HepG2 (cell line): ENCODE data around the gene TEKT2. TPM values are rescaled to one million over a fixed set of nuclear protein-coding genes. Genes with fewer than 3 reads are reported as not detected.

Experiments used
- FOXP4 ChIP-seq: sonication (generic); formaldehyde crosslinking; IDR thresholded peaks from 2 replicates; pipeline ENCODE4 v1.4.0; 2020; ENCODE audit warnings: missing genetic modification reagents
- KDM4B ChIP-seq: sonication (generic); formaldehyde crosslinking; IDR thresholded peaks from 2 replicates; pipeline ENCODE4 v1.4.0; 2020; ENCODE audit warnings: missing genetic modification reagents
- KMT2B ChIP-seq: IDR thresholded peaks from 2 replicates; pipeline ENCODE4 v1.6.1; 2016; ENCODE audit warnings: missing genetic modification reagents, missing compliant biosample characterization
- MAFF ChIP-seq: IDR thresholded peaks from 2 replicates; pipeline ENCODE4 v1.6.1; 2011; ENCODE audit warnings: low read depth, low read length, improper control_type of control experiment
- NKX3-1 ChIP-seq: sonication (generic); formaldehyde crosslinking; IDR thresholded peaks from 2 replicates; pipeline ENCODE4 v1.5.0; 2020; ENCODE audit warnings: missing genetic modification reagents
- SALL2 ChIP-seq: sonication (generic); formaldehyde crosslinking; IDR thresholded peaks from 2 replicates; pipeline ENCODE4 v1.8.1; 2023; ENCODE audit warnings: mild to moderate bottlenecking, missing genetic modification reagents, inconsistent platforms
- SP1 ChIP-seq, 2 experiments: fragments of 450-650 bp in 1 of 2; sonication (generic) in 1 of 2; formaldehyde crosslinking in 1 of 2; IDR thresholded peaks; 2 replicates each; pipeline versions ENCODE4 v1.4.0 to v1.6.1; 2016 to 2020; ENCODE audit warnings: missing genetic modification reagents in 1 of 2
- ZBTB38 ChIP-seq: sonication (generic); formaldehyde crosslinking; IDR thresholded peaks from 2 replicates; pipeline ENCODE4 v1.5.1; 2020; ENCODE audit warnings: mild to moderate bottlenecking, missing genetic modification reagents
- ZNF136 ChIP-seq: sonication (generic); formaldehyde crosslinking; IDR thresholded peaks from 2 replicates; pipeline ENCODE4 v1.8.1; 2022; ENCODE audit warnings: low read depth, mild to moderate bottlenecking, moderate library complexity, missing genetic modification reagents
- ZNF367 ChIP-seq: sonication (generic); formaldehyde crosslinking; IDR thresholded peaks from 2 replicates; pipeline ENCODE4 v1.4.0; 2020; ENCODE audit warnings: missing genetic modification reagents, borderline replicate concordance
- ZNF558 ChIP-seq: sonication (generic); formaldehyde crosslinking; IDR thresholded peaks from 2 replicates; pipeline ENCODE4 v1.9.0; 2022; ENCODE audit warnings: mild to moderate bottlenecking, missing genetic modification reagents, borderline replicate concordance
- ZNF598 ChIP-seq: sonication (generic); formaldehyde crosslinking; IDR thresholded peaks from 2 replicates; pipeline ENCODE4 v1.5.1; 2020; ENCODE audit warnings: mild to moderate bottlenecking, missing genetic modification reagents, borderline replicate concordance
- ZNF619 ChIP-seq: sonication (generic); formaldehyde crosslinking; IDR thresholded peaks from 2 replicates; pipeline ENCODE4 v1.4.0; 2020; ENCODE audit warnings: mild to moderate bottlenecking, missing genetic modification reagents
- ZNF768 ChIP-seq: sonication (generic); formaldehyde crosslinking; IDR thresholded peaks from 2 replicates; pipeline ENCODE4 v1.4.0; 2020; ENCODE audit warnings: missing genetic modification reagents
- ZSCAN25 ChIP-seq: sonication (generic); formaldehyde crosslinking; IDR thresholded peaks from 2 replicates; pipeline ENCODE4 v1.8.0; 2022; ENCODE audit warnings: mild to moderate bottlenecking, missing genetic modification reagents
- polyA plus RNA-seq, 8 experiments: library from polyadenylated mRNA; depleted of rRNA in 3 of 8; stranded (reverse) in 7 of 8; unstranded in 1 of 8; fragments of >200 nt; fragmentation: Illumina TruSeq in 4 of 8; extraction: Trizol in 4 of 8; gene quantifications; 2 replicates each; pipeline versions ENCODE4 v1.2.1 to v1.2.3, GENCODE V29; 2011 to 2016; ENCODE audit warnings: low read depth in 4 of 8, missing spikeins in 1 of 8, mixed read lengths in 1 of 8; ENCODE audit not compliant: insufficient read depth in 1 of 8
- total RNA-seq, 5 experiments: library from RNA; depleted of rRNA; stranded (reverse); fragments of >200 nt; fragmentation: Illumina TruSeq; extraction: Trizol; gene quantifications; 2 replicates each; pipeline ENCODE4 v1.2.3, GENCODE V29; 2016; ENCODE audit warnings: low read depth in 1 of 5
- TF ChIP-seq, protein P1 (sequence below): sonication (generic); formaldehyde crosslinking; IDR thresholded peaks from 2 replicates; pipeline ENCODE4 v1.8.1; 2023; ENCODE audit warnings: mild to moderate bottlenecking, missing genetic modification reagents
- TF ChIP-seq, protein P2 (sequence below): sonication (generic); formaldehyde crosslinking; IDR thresholded peaks from 2 replicates; pipeline ENCODE4 v1.4.0; 2020; ENCODE audit warnings: missing genetic modification reagents
- TF ChIP-seq, protein P3 (sequence below): sonication (generic); formaldehyde crosslinking; IDR thresholded peaks from 2 replicates; pipeline ENCODE4 v1.4.0; 2020; ENCODE audit warnings: missing genetic modification reagents; ENCODE audit errors: not compliant biosample characterization
- TF ChIP-seq, protein P4 (sequence below): conservative IDR thresholded peaks from 2 replicates; pipeline ENCODE4 v1.6.1; 2018; ENCODE audit warnings: missing genetic modification reagents
- TF ChIP-seq, protein P5 (sequence below): fragments of 450-650 bp; IDR thresholded peaks from 2 replicates; pipeline ENCODE4 v1.6.1; 2016

The TEKT2 gene
- total and polyA plus RNA-seq, 2 of the 13 experiments (the other 11 are each of a cell fraction or from before 2014, with no cell fraction given), result 0.31 to 0.38 TPM

GRCh38 chr1:36099681-36100341 lies 15.9 kb downstream of the TEKT2 start (continued):
- TF ChIP-seq MAFF (no peak), ZSCAN25 (CRISPR knock-in tag) (peak; percentile 84), FOXP4 (CRISPR knock-in tag) (no peak), ZNF619 (CRISPR knock-in tag) (no peak), ZNF136 (CRISPR knock-in tag) (no peak), ZNF768 (CRISPR knock-in tag) (peak; percentile 57; the same call in 1 of the 2 replicates), ZBTB38 (CRISPR knock-in tag) (no peak; the same call in 1 of the 2 replicates), NKX3-1 (CRISPR knock-in tag) (no peak), KDM4B (no peak), ZNF558 (CRISPR knock-in tag) (no peak), SP1 (IDR thresholded peaks at IDR 0.05) (no peak), SP1 (CRISPR knock-in tag; IDR thresholded peaks at IDR 0.05) (0 out of 2 replicates have a peak, but pooled peaks have one; percentile 20), ZNF367 (CRISPR knock-in tag) (0 out of 2 replicates have a peak, but pooled peaks have one; percentile 42), ZNF598 (CRISPR knock-in tag) (0 out of 2 replicates have a peak, but pooled peaks have one; percentile 47), KMT2B (CRISPR knock-in tag) (0 out of 2 replicates have a peak, but pooled peaks have one; percentile 32), SALL2 (CRISPR knock-in tag) (no peak)
- TF ChIP-seq, protein P1, sequence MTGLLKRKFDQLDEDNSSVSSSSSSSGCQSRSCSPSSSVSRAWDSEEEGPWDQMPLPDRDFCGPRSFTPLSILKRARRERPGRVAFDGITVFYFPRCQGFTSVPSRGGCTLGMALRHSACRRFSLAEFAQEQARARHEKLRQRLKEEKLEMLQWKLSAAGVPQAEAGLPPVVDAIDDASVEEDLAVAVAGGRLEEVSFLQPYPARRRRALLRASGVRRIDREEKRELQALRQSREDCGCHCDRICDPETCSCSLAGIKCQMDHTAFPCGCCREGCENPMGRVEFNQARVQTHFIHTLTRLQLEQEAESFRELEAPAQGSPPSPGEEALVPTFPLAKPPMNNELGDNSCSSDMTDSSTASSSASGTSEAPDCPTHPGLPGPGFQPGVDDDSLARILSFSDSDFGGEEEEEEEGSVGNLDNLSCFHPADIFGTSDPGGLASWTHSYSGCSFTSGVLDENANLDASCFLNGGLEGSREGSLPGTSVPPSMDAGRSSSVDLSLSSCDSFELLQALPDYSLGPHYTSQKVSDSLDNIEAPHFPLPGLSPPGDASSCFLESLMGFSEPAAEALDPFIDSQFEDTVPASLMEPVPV (CRISPR knock-in tag), result no peak
- TF ChIP-seq, protein P2, sequence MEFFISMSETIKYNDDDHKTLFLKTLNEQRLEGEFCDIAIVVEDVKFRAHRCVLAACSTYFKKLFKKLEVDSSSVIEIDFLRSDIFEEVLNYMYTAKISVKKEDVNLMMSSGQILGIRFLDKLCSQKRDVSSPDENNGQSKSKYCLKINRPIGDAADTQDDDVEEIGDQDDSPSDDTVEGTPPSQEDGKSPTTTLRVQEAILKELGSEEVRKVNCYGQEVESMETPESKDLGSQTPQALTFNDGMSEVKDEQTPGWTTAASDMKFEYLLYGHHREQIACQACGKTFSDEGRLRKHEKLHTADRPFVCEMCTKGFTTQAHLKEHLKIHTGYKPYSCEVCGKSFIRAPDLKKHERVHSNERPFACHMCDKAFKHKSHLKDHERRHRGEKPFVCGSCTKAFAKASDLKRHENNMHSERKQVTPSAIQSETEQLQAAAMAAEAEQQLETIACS (CRISPR knock-in tag), result no peak
- TF ChIP-seq, protein P3, sequence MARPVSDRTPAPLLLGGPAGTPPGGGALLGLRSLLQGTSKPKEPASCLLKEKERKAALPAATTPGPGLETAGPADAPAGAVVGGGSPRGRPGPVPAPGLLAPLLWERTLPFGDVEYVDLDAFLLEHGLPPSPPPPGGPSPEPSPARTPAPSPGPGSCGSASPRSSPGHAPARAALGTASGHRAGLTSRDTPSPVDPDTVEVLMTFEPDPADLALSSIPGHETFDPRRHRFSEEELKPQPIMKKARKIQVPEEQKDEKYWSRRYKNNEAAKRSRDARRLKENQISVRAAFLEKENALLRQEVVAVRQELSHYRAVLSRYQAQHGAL (CRISPR knock-in tag), result no peak
- TF ChIP-seq, protein P4, sequence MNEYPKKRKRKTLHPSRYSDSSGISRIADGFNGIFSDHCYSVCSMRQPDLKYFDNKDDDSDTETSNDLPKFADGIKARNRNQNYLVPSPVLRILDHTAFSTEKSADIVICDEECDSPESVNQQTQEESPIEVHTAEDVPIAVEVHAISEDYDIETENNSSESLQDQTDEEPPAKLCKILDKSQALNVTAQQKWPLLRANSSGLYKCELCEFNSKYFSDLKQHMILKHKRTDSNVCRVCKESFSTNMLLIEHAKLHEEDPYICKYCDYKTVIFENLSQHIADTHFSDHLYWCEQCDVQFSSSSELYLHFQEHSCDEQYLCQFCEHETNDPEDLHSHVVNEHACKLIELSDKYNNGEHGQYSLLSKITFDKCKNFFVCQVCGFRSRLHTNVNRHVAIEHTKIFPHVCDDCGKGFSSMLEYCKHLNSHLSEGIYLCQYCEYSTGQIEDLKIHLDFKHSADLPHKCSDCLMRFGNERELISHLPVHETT (CRISPR knock-in tag), result no peak
- TF ChIP-seq, protein P5, sequence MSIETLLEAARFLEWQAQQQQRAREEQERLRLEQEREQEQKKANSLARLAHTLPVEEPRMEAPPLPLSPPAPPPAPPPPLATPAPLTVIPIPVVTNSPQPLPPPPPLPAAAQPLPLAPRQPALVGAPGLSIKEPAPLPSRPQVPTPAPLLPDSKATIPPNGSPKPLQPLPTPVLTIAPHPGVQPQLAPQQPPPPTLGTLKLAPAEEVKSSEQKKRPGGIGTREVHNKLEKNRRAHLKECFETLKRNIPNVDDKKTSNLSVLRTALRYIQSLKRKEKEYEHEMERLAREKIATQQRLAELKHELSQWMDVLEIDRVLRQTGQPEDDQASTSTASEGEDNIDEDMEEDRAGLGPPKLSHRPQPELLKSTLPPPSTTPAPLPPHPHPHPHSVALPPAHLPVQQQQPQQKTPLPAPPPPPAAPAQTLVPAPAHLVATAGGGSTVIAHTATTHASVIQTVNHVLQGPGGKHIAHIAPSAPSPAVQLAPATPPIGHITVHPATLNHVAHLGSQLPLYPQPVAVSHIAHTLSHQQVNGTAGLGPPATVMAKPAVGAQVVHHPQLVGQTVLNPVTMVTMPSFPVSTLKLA, result no peak
